GM18519 (cell line): ENCODE results near the gene NPLOC4.
"Not testable (repeated sequence)": the region's sequence is repeated elsewhere in the genome, so short reads cannot be mapped to it uniquely, and the experiment has no call there.

ENCODE experiments used
- ATAC-seq: cut with Tn5 transposase; IDR thresholded peaks from one replicate; pipeline ENCODE4 v1.9.1; 2021; ENCODE audit warnings: mild to moderate bottlenecking, moderate library complexity; ENCODE audit not compliant: unreplicated experiment, low FRiP score

The NPLOC4 gene

DNA sequence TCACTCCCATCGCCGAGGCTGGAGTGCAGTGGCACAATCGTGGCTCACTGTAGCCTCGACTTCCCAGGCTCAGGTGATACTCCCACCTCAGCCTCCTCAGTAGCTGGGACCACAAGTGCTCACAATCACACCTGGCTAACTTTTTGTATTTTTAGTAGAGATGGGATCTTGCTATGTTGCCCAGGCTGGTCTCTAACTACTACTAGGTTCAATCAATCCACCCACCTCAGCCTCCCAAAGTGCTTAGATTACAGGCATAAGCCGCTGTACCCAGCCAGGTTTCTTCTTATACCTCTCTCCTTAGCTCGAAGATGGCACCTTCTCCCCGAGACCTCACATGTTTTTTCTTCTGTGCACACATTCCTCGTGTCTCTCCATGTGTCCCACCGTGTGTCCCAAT, 3.1 kb upstream of the NPLOC4 start:
- no peak for ATAC-seq

DNA sequence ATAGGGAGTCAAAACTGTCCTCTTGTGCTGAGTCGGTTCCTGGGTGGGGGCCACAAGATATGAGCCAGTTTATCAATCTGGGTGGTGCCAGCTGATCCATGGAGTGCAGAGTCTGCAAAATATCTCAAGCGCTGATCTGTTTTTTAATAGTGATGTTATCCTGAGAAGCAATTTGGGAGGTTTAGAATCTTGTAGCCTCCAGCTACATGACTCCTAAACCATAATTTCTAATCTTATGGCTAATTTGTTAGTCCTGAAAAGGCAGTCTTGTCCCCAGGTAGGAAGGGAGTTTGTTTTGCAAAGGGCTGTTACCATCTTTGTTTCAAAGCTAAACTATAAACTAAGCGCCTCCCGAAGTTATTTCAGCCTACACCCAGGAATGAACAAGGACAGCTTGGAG, 1.8 kb upstream of the NPLOC4 start:
- no peak for ATAC-seq

DNA sequence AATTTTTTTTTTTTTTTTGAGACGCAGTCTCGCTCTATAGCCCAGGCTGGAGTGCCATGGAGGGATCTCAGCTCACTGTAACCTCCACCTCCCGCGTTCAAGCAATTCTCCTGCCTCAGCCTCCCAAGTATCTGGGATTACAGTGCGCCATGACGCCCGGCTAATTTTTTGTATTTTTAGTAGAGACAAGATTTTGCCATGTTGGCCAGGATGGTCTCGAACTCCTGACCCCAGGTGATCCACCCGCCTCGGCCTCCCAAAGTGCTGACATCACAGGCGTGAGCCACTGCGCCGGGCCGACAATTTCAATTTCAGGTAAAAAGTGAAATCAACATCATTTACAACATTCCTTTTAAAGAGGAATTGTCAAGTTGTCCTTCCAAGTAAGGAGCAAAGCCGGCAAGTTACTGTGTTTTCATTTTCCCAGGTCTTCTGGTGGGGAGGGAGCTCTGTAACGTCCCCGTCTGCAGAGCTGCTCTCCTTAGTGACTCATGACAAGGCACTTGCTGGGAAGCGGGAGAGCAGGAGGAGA, 873 bp downstream of the NPLOC4 start:
- no peak for ATAC-seq

GRCh38 chr17:81635431-81635830, 1.5 kb downstream of the NPLOC4 start:
- no peak for ATAC-seq

DNA sequence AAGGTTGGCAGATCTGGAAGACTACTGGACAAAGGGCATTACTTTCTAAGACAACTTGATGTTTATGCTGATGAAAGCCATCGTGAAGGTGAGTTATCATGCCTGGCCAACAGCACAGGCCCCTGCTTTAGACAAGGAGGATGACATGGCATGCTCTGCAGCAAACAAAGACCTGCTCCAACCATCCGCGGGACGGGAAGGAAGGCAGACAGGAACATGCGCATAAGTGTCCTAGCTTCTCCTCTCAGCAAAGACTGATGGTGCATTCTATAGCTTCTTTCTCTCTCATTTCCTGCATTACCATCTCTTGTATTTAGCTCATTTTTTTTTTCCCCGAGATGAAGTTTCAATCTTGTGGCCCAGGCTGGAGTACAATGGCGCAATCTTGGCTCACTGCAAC, 5.4 kb downstream of the NPLOC4 start:
- no peak for ATAC-seq

DNA sequence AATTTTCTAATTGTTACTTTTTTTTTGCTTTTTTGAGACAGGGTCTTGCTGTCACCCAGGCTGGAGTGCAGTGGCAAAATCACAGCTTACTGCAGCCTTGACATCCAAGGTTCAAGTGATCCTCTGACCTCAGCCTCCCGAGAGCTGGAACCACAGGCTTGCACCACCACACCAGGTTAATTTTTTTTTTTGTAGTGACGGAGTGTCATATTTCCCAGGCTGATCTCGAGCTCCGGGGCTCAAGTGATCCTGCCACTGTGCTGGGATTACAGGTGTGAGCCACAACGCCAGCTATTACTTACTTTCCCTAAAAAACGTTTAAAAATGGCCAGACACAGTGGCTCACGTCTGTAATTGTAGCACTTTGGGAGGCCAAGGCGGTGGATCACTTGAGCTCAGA, 6.6 kb downstream of the NPLOC4 start:
- ATAC-seq, result no peak

DNA sequence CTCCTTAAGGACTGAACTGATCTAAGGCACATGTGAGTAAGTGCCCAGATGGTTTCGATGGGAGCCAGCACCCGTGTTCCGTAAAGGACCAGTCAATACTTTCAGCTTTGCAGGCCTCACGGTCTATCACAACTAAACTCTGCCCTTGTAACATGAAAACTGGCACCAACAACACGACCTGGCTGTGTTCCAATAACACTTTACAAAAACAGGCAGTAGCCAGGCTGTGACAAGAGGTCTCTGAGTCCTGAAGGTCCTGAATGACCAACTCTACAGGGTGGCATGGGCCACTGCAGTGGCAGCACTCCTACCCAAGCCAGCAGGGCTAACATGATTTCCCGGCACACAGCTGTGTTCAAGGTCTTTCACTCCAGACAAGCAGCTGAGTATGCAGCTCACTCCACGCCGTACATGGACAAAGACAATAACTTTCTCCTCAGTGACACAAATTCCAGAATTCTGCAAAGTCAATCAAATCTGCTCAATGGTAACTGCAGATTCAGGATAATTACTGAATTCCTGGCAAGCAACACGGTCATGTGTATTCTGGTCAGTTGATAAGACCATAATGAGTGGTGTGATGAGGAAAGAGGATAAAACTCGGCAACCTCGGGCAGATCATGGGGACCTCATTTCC, 15.3 kb downstream of the NPLOC4 start:
- ATAC-seq, result no peak

- not testable (repeated sequence) for ATAC-seq
Measured at GRCh38 chr17:81618307-81618706, 18.6 kb downstream of the NPLOC4 start.

DNA sequence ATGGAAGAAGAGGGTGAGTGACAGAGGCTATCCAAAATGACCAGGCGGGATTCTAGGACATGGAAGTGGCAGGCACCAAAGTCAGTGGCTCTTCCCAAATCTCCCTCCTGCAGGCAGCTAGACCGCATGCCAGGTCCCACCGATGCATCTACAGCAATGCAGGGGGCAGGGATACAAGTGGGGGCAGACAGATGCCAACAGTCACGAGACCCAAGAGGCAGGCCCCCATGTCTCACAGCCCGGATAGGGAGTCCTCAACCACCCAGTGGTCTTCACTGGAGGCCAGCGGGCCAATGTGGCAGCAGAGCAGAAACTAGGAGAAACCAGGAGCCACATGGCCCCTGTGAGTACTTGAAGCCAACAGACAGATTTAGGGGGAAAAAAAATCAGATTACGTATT, 20.0 kb downstream of the NPLOC4 start:
- ATAC-seq, result no peak

DNA sequence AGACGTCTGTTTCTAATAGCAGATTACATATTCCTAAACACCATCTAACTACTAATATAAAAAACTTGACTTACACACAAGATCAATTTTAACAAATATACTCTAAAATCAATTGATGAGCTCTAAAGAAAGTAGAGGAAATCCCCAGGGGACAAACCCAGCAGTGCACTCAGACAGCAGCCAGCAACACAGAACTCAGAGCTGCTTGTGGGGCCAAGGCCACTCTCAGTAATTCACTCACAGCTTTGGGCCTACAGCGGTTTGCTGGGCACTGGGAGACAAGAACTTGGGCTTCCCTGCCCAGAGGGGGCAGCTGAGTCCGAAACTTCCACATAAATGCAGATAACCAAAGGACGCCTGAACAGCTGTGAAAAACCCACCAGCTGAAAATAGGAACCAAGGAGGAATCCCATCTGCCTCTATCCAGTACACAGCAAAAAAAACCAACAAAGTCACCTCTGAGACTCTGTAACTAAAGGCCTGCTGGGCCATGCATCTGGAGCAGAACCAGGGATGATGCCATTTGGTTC, 21.4 kb downstream of the NPLOC4 start:
- ATAC-seq, result no peak

DNA sequence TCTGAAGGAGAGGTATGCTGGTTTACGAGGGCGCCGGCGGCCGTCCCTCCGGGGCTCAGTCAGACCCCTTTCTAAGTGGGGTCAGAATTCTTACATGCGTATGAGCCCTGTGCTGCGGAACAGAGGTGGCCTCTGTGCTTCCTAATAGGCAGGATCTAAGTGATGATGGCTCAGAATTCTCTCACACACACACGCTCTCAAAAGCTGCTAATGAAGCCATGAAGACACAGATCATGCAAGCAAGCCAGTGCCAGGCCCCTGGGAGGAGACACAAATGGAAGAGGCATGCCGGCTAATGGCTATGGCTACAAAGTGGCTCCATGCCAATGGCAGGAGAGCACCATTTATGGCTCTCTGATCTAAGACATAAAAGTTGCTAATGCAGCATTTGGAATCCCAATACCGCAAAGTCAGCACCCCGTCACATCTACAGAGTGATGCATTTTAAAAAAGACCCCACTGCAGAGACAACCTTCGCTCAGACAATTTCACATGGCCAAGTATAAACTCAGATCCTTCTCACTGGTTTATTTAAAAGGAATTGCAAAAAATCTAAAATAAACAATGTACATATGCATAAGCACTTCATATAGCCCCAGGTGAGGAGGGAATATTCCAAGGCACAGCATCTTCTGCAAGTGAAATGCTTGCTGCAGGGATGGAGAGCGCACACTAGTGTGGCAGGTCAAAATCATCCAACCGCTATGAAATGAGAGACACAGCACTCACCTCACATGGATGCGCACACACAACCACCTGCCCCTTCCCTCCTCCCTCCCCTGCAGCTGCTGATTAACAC, 24.5 kb downstream of the NPLOC4 start:
- no peak for ATAC-seq

DNA sequence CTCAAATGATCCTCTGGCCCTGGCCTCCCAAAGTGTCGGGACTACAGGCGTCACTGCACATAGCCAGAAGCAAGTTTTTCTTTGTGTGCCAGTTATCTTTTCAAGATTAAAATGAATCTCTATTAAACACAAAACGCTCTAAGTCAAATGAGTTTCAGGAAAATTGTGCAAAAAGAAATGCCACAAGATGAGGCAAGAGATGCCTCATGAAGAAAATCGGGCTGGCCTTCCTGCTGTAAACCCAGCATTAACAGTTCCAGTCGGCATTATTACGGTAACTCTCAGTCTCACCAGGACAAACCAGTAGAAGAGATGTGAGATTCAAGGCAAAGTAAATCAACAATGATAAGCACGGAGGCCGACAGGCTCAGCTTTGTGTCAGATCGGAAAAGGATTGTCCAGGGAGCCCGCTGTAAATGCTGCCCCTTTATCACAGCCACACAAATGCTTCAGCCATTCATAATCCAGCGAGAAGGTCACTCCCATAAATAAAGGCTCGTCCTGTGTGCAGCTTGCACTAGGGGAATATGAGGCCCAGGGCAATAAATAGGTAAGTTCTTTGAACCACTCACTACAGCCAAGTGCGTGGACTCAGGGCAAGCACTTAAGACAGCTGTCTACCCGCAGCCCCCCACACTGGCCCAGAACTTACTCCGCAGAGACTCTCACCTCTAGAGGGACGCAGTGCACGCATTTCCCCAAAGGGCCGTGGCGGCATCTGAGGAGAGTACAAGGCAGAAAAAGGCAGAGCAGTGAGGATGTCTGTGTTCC, 27.2 kb downstream of the NPLOC4 start:
- no peak for ATAC-seq

- no peak for ATAC-seq
Measured at GRCh38 chr17:81608605-81609004, 28.3 kb downstream of the NPLOC4 start.

GRCh38 chr17:81608082-81608481, 28.8 kb downstream of the NPLOC4 start:
- no peak for ATAC-seq

DNA sequence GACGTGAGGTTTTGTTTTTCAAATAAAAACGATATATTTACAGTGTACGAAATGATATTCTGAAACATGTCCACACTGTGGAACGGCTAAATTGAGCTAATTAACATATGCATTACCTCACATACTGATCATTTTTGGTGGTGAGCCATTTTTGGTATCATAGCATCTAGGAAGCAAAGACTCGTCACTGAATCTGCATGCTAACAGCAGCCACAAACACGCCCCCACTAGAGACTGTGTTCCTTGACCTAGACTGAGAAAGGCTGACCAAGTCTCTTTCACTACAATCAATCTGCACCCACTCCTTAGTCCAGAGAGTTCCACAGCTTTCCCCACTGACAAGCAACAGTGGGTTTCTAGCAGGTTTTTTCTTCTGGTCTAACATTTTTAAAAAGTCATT, 29.5 kb downstream of the NPLOC4 start:
- ATAC-seq, result no peak

DNA sequence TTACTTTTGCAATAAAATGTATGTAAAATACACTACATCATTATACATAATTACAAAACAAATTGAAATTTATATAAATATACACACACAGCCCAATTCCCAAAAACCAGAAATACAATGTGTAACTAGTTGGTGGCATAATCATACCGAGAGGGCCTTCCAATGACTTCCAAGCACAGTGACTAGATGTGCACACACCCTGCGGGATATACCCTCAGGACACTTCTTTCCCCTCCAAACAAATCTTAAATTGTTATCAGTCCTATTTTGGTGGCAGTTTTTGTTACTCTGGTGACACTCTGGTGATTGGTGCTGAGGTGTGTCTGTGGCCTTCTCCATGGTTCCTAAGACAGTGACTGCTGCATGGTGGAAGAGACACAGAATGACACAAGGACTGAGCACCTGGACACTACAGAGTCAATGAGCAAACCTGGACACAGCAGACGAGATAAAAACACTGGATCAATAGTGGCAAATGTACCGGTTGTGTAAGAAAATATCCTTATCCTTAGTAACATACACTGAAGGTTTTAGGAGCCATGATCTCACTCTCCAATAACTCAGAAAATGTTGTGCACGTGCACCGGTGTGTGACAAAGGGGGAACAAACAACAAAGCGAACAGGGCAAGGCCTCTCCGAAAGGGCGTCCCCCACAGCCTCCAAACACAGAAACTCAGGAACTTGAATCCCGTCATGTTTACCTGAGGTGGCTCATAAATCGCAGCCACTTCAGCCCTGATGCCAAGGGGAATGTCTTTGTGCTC, 32.9 kb downstream of the NPLOC4 start:
- no peak for ATAC-seq

GRCh38 chr17:81601525-81602120, 35.3 kb downstream of the NPLOC4 start:
- ATAC-seq, result no peak

GRCh38 chr17:81599719-81600486, 37.0 kb downstream of the NPLOC4 start:
- no peak for ATAC-seq
